HCT116 (cell line): ENCODE data around the gene ZRANB1. TPM values are rescaled to one million over a fixed set of nuclear protein-coding genes. Genes with fewer than 3 reads are reported as not detected.

Source experiments
- ATAC-seq: fragments of 200-7000 bp; cut with Tn5 transposase; 2 replicates; pipeline ENCODE4 v1.9.1; 2020; ENCODE audit warnings: mild to moderate bottlenecking, moderate library complexity
- BruUV-seq: library from RNA; stranded (reverse); fragments of 400-500 nt; replicated peaks from 2 replicates; lab custom pipeline; 2021; lab: Mats Ljungman, UMichigan
- CTCF ChIA-PET: fragments of 300-600 bp; sonication (Branson Sonifier 250); formaldehyde crosslinking; loops from one replicate; lab custom pipeline; 2021; ENCODE audit warnings: antibody characterized with exemption; lab: Charles Lee
- POLR2A ChIA-PET: fragments of 300-600, 350-600 bp; sonication (Branson Sonifier 250); formaldehyde crosslinking; loops from one replicate; lab custom pipeline; 2021; ENCODE audit warnings: antibody characterized with exemption; lab: Charles Lee
- RAD21 ChIA-PET, 2 experiments: fragments of 300-600 bp; sonication (Branson Sonifier 250); formaldehyde crosslinking; loops; one replicate each; lab custom pipeline; 2023; ENCODE audit warnings: low total read pairs in 2 of 2; ENCODE audit not compliant: uncharacterized antibody in 2 of 2, unreplicated experiment in 2 of 2, low non-redundant PET in 1 of 2; lab: Charles Lee
- DNase-seq: peaks from one replicate; pipeline ENCODE4 v3.0.0-alpha.2; 2010; ENCODE audit warnings: low read depth, low spot score
- H2AFZ ChIP-seq: fragments of 200-600 bp; shearing (Covaris generic), sonication (generic); 2 replicates; pipeline ENCODE4 v1.6.1; 2017; ENCODE audit warnings: low read depth, mixed run types, mixed read lengths, antibody characterized with exemption, low read length; ENCODE audit not compliant: poor library complexity, severe bottlenecking
- H3K27ac ChIP-seq: 2 replicates; pipeline ENCODE4 v1.5.1; 2012; ENCODE audit warnings: low read depth, low read length
- H3K27me3 ChIP-seq: fragments of 200-600 bp; sonication (generic); 2 replicates; pipeline ENCODE4 v1.6.1; 2016; ENCODE audit warnings: mixed run types, low read length, mixed read lengths; ENCODE audit not compliant: insufficient read depth
- H3K36me3 ChIP-seq, 2 experiments: fragments of 200-500 bp in 1 of 2; fragments of 200-600 bp in 1 of 2; sonication (Bioruptor generic) in 1 of 2; sonication (generic) in 1 of 2; 2 replicates each; pipeline versions ENCODE4 v1.5.1 to v1.6.1; 2014 to 2016; ENCODE audit warnings: low read length in 2 of 2, inconsistent platforms in 1 of 2, mixed read lengths in 1 of 2, mixed run types in 1 of 2; ENCODE audit not compliant: insufficient read depth in 2 of 2, control insufficient read depth in 1 of 2
- H3K4me1 ChIP-seq, 2 experiments: fragments of 200-600 bp in 1 of 2; sonication (generic) in 1 of 2; 2 replicates each; pipeline versions ENCODE4 v1.5.1 to v1.6.1; 2012 to 2017; ENCODE audit warnings: low read length in 2 of 2, inconsistent platforms in 1 of 2, mild to moderate bottlenecking in 1 of 2, mixed read lengths in 1 of 2, mixed run types in 1 of 2, moderate library complexity in 1 of 2; ENCODE audit not compliant: insufficient read depth in 2 of 2, control insufficient read depth in 1 of 2
- H3K4me2 ChIP-seq: fragments of 200-600 bp; sonication (generic); 2 replicates; pipeline ENCODE4 v1.6.1; 2017; ENCODE audit warnings: mixed run types, low read length, mixed read lengths
- H3K4me3 ChIP-seq, 2 experiments: fragments of 200-600 bp in 1 of 2; sonication (generic) in 1 of 2; replicated peaks in 1 of 2; 2 replicates each; pipeline ENCODE4 v1.5.1; 2011 to 2016; ENCODE audit warnings: low read length in 2 of 2, control low read depth in 1 of 2, low read depth in 1 of 2, mild to moderate bottlenecking in 1 of 2, mixed read lengths in 1 of 2, mixed run types in 1 of 2
- H3K79me2 ChIP-seq: fragments of 200-600 bp; sonication (generic); 2 replicates; pipeline ENCODE4 v1.6.1; 2017; ENCODE audit warnings: mild to moderate bottlenecking, mixed run types, low read length, moderate library complexity, mixed read lengths; ENCODE audit not compliant: insufficient read depth
- H3K9ac ChIP-seq: fragments of 200-600 bp; sonication (generic); 2 replicates; pipeline ENCODE4 v1.6.1; 2016; ENCODE audit warnings: low read length, mixed read lengths
- H3K9me2 ChIP-seq: fragments of 200-600 bp; sonication (generic), shearing (Covaris generic); 2 replicates; pipeline ENCODE4 v1.6.1; 2017; ENCODE audit warnings: mixed run types, mild to moderate bottlenecking, moderate library complexity; ENCODE audit not compliant: insufficient read depth
- H3K9me3 ChIP-seq, 2 experiments: fragments of 200-500 bp in 1 of 2; fragments of 200-600 bp in 1 of 2; sonication (Bioruptor generic) in 1 of 2; sonication (generic) in 1 of 2; 2 replicates each; pipeline ENCODE4 v1.6.1; 2014 to 2017; ENCODE audit warnings: low read length in 2 of 2, mixed read lengths in 2 of 2, inconsistent platforms in 1 of 2, low read depth in 1 of 2, mild to moderate bottlenecking in 1 of 2, mixed run types in 1 of 2, moderate library complexity in 1 of 2; ENCODE audit not compliant: control insufficient read depth in 1 of 2, insufficient read depth in 1 of 2
- H4K20me1 ChIP-seq: fragments of 200-600 bp; sonication (generic), shearing (Covaris generic); 2 replicates; pipeline ENCODE4 v1.6.1; 2017; ENCODE audit warnings: mixed run types, mild to moderate bottlenecking, moderate library complexity; ENCODE audit not compliant: insufficient read depth
- ATF3 ChIP-seq: IDR thresholded peaks from 2 replicates; pipeline ENCODE4 v1.6.1; 2012
- CEBPB ChIP-seq: IDR thresholded peaks from 2 replicates; pipeline ENCODE4 v1.6.1; 2012; ENCODE audit warnings: low read depth
- CTCF ChIP-seq, 3 experiments: fragments of 200-600 bp in 1 of 3; sonication (generic) in 1 of 3; IDR thresholded peaks in 2 of 3; conservative IDR thresholded peaks in 1 of 3; 2 replicates each; pipeline ENCODE4 v1.5.1; 2012 to 2017; ENCODE audit warnings: low read depth in 2 of 3, low read length in 2 of 3, antibody characterized with exemption in 1 of 3, borderline replicate concordance in 1 of 3, control low read depth in 1 of 3, mild to moderate bottlenecking in 1 of 3, mixed read lengths in 1 of 3, mixed run types in 1 of 3, moderate library complexity in 1 of 3; ENCODE audit not compliant: insufficient read depth in 1 of 3
- ELF1 ChIP-seq: IDR thresholded peaks from 2 replicates; pipeline ENCODE4 v1.6.1; 2012; ENCODE audit warnings: low read depth, borderline replicate concordance
- FOSL1 ChIP-seq: IDR thresholded peaks from 2 replicates; pipeline ENCODE4 v1.6.1; 2012; ENCODE audit warnings: low read depth
- JUND ChIP-seq: IDR thresholded peaks from 2 replicates; pipeline ENCODE4 v1.6.1; 2012
- POLR2A ChIP-seq: IDR thresholded peaks from 2 replicates; pipeline ENCODE4 v1.7.0; 2011; ENCODE audit warnings: borderline replicate concordance; ENCODE audit not compliant: insufficient read depth, insufficient read length; ENCODE audit errors: extremely low read depth
- RAD21 ChIP-seq: IDR thresholded peaks from 2 replicates; pipeline ENCODE4 v1.6.1; 2012; ENCODE audit warnings: low read depth, mild to moderate bottlenecking
- SIN3A ChIP-seq: IDR thresholded peaks from 2 replicates; pipeline ENCODE4 v1.6.1; 2012; ENCODE audit warnings: low read depth
- SRF ChIP-seq: IDR thresholded peaks from 2 replicates; pipeline ENCODE4 v1.6.1; 2012; ENCODE audit warnings: low read depth
- TCF7L2 ChIP-seq: IDR thresholded peaks from 2 replicates; pipeline ENCODE4 v1.7.0; 2011; ENCODE audit warnings: borderline replicate concordance, inconsistent platforms; ENCODE audit not compliant: insufficient read depth, insufficient read length; ENCODE audit errors: extremely low read depth
- ZBTB33 ChIP-seq: IDR thresholded peaks from 2 replicates; pipeline ENCODE4 v1.6.1; 2011; ENCODE audit warnings: mild to moderate bottlenecking, low read length, moderate library complexity; ENCODE audit not compliant: insufficient replicate concordance; ENCODE audit errors: extremely low read depth
- ZFX ChIP-seq: fragments of 450-650 bp; IDR thresholded peaks from 2 replicates; pipeline ENCODE4 v1.6.1; 2017
- ZNF274 ChIP-seq: fragments of 200-500 bp; sonication (Bioruptor generic); IDR thresholded peaks from 2 replicates; pipeline ENCODE4 v1.6.1; 2014; ENCODE audit warnings: mild to moderate bottlenecking, low read depth, low read length, inconsistent platforms
- intact Hi-C: fragments of 100-400 bp; cut with micrococcal nuclease; formaldehyde crosslinking; loops from 2 replicates; pipeline ENCODE4 v1.10.0; 2022
- total RNA-seq: library from RNA; stranded (reverse); gene quantifications from one replicate; pipeline ENCODE4 v1.2.1, GENCODE V29; 2021; ENCODE audit not compliant: unreplicated experiment
- TF ChIP-seq, protein P1 (sequence below): IDR thresholded peaks from 2 replicates; pipeline ENCODE4 v1.6.1; 2012

ZRANB1 gene
- total RNA-seq, 1 experiment from 2014 or later: 23.9 TPM

DNA sequence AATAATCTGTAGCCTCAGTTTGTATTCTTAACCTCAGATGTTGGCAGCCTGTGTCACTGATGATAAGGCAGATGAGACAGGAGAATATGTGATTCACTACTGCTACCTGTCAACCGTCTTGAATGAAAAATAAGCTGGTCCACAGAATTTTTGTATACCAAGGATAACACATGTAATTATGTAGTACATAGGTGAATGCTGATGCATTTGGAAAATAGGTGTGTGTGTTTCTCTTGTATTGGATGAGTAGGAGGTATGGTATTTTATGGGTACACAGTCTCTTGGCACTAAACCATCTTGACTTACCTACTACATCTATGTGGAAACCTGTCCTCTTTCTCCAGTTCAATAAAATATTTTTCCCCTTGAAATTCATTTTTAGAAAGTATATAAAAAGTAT lies 20.7 kb upstream of the ZRANB1 start:
- POLR2A ChIA-PET: no interaction called here
- H2AFZ ChIP-seq: no peak overlapping the region
- DNase-seq (no peak), ATAC-seq (no peak)
- no peaks in the 10 kb centered on the region for H3K9me3 ChIP-seq
- H3K79me2 ChIP-seq: peaks cover 88% of the 10 kb centered on the region
- no peaks in the 10 kb centered on the region for H3K9me2 ChIP-seq
- RAD21 ChIA-PET: no interaction called here
- intact Hi-C loops: no loop called here
- no peaks in the 10 kb centered on the region for H3K27me3 ChIP-seq
- H3K36me3 ChIP-seq: no peaks in the 10 kb centered on the region
- CTCF ChIA-PET: no interaction called here
- no peak overlapping the region for H3K9ac ChIP-seq
- no peak overlapping the region for H3K4me3 ChIP-seq
- H3K27ac ChIP-seq: no peak overlapping the region
- H3K4me2 ChIP-seq: 0 out of 2 replicates have a peak overlapping the region, but pooled peaks have one; percentile 1
- no TSS peak for BruUV-seq
- peaks cover 14% of the 10 kb centered on the region; the same call in 1 of the 2 replicates for H4K20me1 ChIP-seq
- TF ChIP-seq, protein P1, sequence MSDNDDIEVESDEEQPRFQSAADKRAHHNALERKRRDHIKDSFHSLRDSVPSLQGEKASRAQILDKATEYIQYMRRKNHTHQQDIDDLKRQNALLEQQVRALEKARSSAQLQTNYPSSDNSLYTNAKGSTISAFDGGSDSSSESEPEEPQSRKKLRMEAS: no peak
- TF ChIP-seq ZBTB33 (no peak), SRF (no peak), ZNF274 (no peak)
- TF ChIP-seq, all 23 proteins: peak for 0
- peaks cover 8 to 17% of the 10 kb centered on the region in 2 experiments for H3K4me1 ChIP-seq

GRCh38 chr10:124923684-124924083 lies 18.2 kb upstream of the ZRANB1 start:
- BruUV-seq: no TSS peak
- Histone ChIP-seq H3K36me3 (no peaks in the 10 kb centered on the region), H3K27ac (no peak overlapping the region), H3K4me2 (no peak overlapping the region), H3K4me3 (no peak overlapping the region), H4K20me1 (peaks cover 22% of the 10 kb centered on the region; the same call in 1 of the 2 replicates), H3K79me2 (peaks cover 97% of the 10 kb centered on the region), H3K4me1 (peaks cover 3 to 10% of the 10 kb centered on the region in 2 experiments), H2AFZ (no peak overlapping the region), H3K9ac (no peak overlapping the region), H3K27me3 (no peaks in the 10 kb centered on the region), H3K9me2 (no peaks in the 10 kb centered on the region), H3K9me3 (no peaks in the 10 kb centered on the region)
- intact Hi-C loops: no loop called here
- TF ChIP-seq ELF1 (no peak), JUND (no peak), TCF7L2 (no peak), CEBPB (no peak), FOSL1 (no peak), SIN3A (no peak), ATF3 (no peak), SRF (no peak), ZFX (no peak), POLR2A (no peak), RAD21 (no peak), CTCF (IDR thresholded peaks at IDR 0.05 in 2 of 3, conservative IDR thresholded peaks at IDR 0.05 in 1 of 3; ENCODE audit: borderline replicate concordance in 1 of 3, insufficient read depth in 1 of 3, low read depth in 2 of 3, low read length in 2 of 3) (no peak)
- POLR2A ChIA-PET: no interaction called here
- DNase-seq (no peak), ATAC-seq (no peak)
- CTCF ChIA-PET: no interaction called here
- RAD21 ChIA-PET: no interaction called here
